ENCODE results near the gene PRKCA.

DNA sequence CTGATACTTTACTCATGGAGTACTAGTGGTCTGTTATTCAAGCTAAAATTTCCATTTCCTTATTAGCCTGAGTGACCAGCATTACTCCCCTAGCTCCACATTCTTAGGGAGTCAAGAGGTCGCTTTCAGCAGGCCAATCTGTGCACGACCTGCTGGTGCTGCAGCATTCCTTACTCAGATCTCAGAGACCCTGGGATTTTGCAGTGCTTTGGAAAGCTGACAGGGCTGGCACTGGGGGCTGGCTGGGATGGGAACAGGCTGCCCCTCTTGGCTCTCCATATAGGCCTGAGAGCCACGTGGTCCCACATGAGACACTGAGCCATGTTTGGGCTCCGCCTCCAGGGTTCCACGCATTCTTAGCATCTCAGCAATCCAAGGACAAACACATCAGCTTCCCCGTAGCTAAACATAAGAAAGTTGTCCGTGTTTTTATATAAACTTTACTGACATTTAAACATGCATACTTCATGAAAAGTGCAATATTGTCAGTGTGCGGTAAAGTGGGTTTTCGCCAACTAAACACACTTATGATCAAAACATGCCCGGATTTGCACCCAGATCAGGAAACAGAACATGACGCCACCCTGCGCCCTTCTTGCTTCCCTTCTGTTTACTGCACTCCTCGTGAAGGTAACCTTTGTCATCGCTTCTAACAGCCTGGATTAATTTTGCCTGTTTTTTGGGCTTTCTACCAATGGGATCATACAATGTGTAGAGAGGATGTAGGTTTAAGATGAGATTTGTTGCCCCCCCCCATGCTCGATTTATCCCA is 278.0 kb downstream of the PRKCA start:
- TF ChIP-seq POLR2A (IDR thresholded peaks at IDR 0.05) (no peak), CTCF (IDR thresholded peaks at IDR 0.05) (no peak)

All from ovary (tissue), 3 donors.